ENCODE results near the gene WWOX. TPM values are rescaled to one million over a fixed set of nuclear protein-coding genes. Genes with fewer than 3 reads are reported as not detected.

Gene WWOX
- total RNA-seq, 1 donor, result 24.2 TPM

GRCh38 chr16:78285437-78285922 lies 186.0 kb downstream of the WWOX start:
- no peak overlapping the region for H3K4me3 ChIP-seq (ENCODE audit: low read depth, low read length)
- no peak for TF ChIP-seq CTCF (IDR thresholded peaks at IDR 0.05; ENCODE audit: insufficient read depth, low read length)
- no peak for DNase-seq (ENCODE audit: low read depth)

- H3K4me3 ChIP-seq (ENCODE audit: low read depth, low read length), result no peak overlapping the region
- no peak for TF ChIP-seq CTCF (IDR thresholded peaks at IDR 0.05; ENCODE audit: insufficient read depth, low read length)
- no peak for DNase-seq (ENCODE audit: low read depth)
Measured at GRCh38 chr16:78286065-78286464, 186.6 kb downstream of the WWOX start.

GRCh38 chr16:78288888-78289287 lies 189.4 kb downstream of the WWOX start:
- TF ChIP-seq CTCF (IDR thresholded peaks at IDR 0.05; ENCODE audit: insufficient read depth, low read length), result no peak
- DNase-seq (ENCODE audit: low read depth), result no peak
- H3K4me3 ChIP-seq (ENCODE audit: low read depth, low read length), result no peak overlapping the region

- no peak for TF ChIP-seq CTCF (IDR thresholded peaks at IDR 0.05; ENCODE audit: insufficient read depth, low read length)
- no peak overlapping the region for H3K4me3 ChIP-seq (ENCODE audit: low read depth, low read length)
- no peak for DNase-seq (ENCODE audit: low read depth)
Measured at GRCh38 chr16:78289373-78289772, 189.9 kb downstream of the WWOX start.

- H3K4me3 ChIP-seq (ENCODE audit: low read depth, low read length), result no peak overlapping the region
- no peak for DNase-seq (ENCODE audit: low read depth)
- TF ChIP-seq CTCF (IDR thresholded peaks at IDR 0.05; ENCODE audit: insufficient read depth, low read length), result no peak
Measured at GRCh38 chr16:78289844-78290277, 190.4 kb downstream of the WWOX start.

GRCh38 chr16:78290395-78290794 lies 190.9 kb downstream of the WWOX start:
- no peak for DNase-seq (ENCODE audit: low read depth)
- H3K4me3 ChIP-seq (ENCODE audit: low read depth, low read length), result no peak overlapping the region
- TF ChIP-seq CTCF (IDR thresholded peaks at IDR 0.05; ENCODE audit: insufficient read depth, low read length), result no peak
